Kidney glomerular epithelial cell (primary cell): Measurements from ENCODE around the gene PLAAT1.

Experiments
- DNase-seq: peaks from one replicate; lab custom pipeline; 2025; lab: John Stamatoyannopoulos, UW

Gene PLAAT1

GRCh38 chr3:193240850-193241706 is at the start of gene PLAAT1:
TSS of gene PLAAT1 (plus strand) at chr3:193241222. CDS start at chr3:193255651, 14,429 bp downstream.
- peak; percentile 59 for DNase-seq

GRCh38 chr3:193194371-193194770 is 46.7 kb upstream of the PLAAT1 start:
- no peak for DNase-seq

DNA sequence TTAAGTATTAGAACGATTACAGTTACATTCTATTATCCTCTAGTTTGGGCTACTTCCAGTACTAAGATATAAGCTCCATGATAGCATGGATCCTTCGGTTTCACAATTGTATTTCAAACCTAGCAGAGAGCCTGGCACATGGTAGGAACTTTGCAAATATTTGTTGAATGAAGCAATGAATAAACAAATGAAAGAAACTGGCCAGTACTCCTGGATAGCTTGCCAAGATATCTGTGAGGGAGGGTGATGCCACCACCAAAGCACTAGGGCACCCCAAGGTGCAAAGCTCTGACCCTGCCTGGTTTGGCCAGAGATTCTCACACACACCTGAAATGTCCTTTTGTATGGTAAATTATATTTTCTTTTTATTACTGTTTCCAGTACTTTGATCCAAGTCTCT is 44.3 kb upstream of the PLAAT1 start:
- no peak for DNase-seq

DNA sequence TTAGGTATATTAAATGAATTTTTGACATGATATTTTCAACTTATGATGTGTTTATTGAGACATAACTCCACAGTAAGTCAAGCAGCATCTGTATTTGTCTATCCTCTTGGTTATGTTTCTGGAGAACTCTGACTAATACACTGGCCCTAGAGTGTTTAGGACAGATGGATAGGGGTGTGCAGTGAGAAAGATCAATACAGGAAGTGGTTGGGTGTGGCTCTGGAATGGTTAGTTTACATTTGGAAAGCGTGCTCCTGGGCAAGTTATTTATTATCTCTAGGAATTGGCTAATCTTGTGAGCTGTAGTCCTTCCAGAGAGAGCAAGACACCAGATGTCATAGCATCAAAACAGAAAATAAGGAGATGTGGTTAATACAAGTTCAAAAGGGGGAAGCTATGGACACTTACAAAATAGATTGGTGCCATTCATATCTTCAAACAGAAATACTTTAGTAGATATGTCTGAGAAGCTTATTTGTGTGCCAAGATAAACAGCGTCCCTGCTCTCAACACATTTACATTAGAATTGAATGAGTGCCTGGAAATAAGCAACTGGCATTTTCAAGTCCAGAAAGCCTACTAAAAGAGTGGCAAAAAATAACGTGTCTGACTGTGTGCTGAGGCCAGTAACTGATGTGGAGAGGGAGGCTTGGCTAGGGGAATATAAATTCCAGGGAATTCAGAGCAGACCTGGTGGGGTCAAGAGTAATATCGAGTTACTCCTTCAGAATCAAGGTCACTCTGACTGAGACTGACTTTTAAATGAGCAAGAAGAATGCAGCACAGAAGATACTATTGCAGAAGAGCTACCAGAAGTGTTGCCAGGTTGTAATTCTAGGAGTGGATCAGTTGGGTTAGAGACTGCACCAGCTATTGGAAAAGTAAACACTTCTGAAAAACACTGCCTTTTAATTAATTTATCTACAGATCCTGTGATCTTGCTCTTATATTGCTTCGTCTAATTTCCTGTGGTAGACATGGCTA is 33.4 kb upstream of the PLAAT1 start:
- no peak for DNase-seq

DNA sequence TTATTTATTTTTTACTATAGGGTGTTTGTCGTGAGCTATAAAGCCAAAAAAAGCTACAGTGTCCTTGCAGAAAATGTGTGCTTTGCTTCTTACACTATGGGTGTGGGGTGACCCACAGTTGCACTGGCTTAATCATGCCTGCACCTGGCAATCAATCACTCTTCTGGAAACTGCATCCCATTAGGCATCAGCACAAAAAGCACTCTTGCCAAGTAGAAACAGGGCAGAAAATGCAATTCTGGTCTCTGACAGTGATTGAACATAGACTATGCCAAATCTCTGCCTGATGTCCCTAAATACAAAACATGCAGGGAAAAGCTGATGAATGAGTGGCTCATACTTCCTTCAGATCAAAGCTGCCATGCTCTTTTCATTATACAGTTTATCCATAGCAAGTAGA is 30.4 kb upstream of the PLAAT1 start:
- DNase-seq = no peak

- DNase-seq = no peak
Measured at GRCh38 chr3:193211173-193211572, 29.8 kb upstream of the PLAAT1 start.

DNA sequence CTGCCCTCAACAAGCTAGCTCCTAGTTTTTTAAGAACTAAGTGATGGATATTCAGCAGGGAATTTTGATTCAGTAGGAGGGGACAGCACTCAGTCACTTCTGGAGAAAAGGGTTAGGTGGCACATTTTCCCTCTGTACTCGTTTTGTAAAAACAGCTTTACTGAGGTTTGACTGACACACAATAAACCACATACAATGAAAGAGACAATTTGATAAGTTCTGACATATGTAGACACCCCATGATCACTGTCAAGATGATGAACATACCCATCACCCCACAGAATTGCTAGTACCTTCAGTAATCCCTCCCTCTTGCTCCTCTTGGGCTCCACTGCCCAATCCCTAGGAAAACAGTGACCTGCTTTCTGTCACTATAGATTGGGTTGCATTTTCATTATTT is 29.0 kb upstream of the PLAAT1 start:
- DNase-seq = no peak

DNA sequence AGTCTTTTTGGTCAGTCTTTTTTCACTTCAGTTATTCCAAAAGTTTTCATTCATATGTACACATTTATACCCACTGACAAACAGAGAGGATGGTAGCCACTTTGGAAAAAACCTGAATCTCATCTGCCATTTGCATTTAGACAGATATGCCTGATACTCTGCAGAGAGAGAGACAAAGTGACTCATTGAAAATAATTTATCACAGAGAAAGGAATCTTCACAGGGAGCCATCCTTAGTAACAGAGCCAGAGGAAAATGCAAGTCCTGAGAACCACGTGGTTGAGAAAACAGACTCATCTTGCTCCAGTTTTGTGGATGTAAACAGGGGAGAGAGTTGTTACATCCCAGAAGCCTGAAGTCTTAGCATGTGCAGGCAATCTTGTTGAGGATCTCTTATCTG is 28.2 kb upstream of the PLAAT1 start:
- no peak for DNase-seq

DNA sequence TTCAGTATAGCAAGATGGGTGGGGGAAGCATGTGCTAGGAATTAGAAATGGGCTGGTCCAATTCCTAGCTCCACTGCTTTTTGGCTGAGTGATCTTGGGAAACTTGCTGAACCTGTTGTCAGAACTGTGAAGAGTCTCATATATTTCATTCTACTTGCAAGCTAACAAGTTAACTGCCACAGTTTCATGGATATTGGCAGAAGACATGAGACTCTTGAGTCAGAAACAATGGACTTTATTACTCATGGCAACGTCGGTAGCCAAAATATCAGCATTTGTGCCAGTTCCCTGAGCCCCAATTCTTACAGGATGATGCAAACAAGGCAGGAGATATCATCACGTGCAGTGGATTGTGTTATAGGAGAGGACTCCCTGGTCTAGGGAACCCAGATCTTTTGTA is 26.6 kb upstream of the PLAAT1 start:
- no peak for DNase-seq

- no peak for DNase-seq
Measured at GRCh38 chr3:193225302-193226125, 15.5 kb upstream of the PLAAT1 start.

DNA sequence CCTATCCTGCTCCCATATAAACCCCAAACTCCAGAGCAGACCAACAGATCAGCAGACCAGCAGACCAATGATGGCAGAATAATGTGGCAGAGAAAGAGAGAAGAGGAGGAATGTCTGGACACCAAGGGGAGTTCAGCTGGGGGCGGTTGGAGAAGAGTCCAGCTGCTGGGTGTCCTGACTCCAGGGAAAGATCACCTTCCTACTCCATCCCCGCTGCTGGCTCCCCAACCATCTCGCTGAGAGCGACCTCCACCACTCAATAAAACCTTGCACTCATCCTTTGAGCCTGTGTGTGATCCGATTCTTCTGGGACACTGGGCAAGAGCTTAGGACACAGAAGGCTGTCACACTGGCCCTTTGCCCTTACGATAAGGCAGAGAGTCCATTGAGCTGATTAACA is 12.8 kb upstream of the PLAAT1 start:
- no peak for DNase-seq

DNA sequence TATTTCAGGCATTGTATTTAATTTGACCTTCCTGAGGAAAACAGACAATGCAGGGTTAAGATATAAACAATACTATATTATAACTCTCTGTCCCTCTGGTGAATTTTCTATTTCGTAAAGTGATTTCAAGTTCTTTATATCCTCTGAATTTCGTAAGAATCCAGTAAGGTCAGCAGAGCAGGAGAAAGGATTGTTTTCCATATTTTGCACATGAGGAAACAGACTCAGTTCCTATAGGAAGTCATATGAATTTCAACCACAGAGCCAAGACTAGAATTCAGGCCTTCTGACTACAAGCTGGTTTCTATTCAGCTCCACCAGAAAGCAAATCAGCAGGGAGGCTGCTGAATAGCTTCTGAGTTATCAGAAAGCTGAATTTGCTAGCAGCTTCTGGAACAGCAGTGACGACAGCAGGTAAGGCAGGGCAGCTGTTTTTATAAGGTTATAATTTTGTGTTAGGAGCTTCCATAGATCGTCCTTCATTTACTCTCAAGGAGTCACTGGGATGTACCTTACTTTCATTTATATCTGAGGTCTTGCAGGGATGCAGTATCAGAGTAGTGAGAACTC is 11.1 kb upstream of the PLAAT1 start:
- no peak for DNase-seq

- DNase-seq = no peak
Measured at GRCh38 chr3:193230610-193231009, 10.4 kb upstream of the PLAAT1 start.

DNA sequence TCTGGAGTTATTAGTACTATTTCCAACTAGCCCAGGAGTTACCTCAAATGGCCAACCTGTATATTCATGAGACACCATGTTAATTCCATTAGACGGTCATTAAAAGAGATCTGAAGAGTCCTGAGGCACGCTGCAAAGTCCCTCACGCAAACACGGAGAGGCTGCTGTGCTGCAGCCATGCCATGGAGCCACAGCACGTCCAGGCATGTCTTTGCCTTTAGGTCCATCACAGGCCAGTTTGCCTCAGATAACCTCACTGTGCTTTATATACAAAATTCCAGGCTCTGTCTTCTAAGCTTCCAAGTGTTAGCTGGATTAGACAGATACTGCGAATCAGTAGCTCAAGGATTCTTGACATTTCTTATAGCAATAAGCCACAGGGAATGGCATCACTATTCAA is 9.8 kb upstream of the PLAAT1 start:
- no peak for DNase-seq

GRCh38 chr3:193236599-193236998 is 4.4 kb upstream of the PLAAT1 start:
- no peak for DNase-seq

DNA sequence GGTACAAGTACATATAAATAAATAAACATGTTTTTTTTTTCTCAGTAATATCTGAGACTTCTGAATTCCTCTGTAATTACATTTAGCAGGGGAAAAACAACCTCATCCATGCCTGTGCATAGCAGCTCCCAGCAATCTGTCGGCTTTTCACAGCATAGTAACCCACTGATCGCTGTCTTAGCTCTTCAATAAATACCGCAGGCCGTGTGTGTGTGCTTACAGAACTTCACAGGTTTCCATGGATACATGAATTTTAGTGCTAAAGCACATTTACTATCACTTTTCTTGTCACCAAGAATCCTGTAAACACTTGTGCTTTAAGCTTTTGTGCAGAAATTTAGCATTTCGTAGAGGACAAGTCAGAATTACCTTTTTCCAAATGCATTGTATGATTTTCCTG is 4.0 kb upstream of the PLAAT1 start:
- no peak for DNase-seq

DNA sequence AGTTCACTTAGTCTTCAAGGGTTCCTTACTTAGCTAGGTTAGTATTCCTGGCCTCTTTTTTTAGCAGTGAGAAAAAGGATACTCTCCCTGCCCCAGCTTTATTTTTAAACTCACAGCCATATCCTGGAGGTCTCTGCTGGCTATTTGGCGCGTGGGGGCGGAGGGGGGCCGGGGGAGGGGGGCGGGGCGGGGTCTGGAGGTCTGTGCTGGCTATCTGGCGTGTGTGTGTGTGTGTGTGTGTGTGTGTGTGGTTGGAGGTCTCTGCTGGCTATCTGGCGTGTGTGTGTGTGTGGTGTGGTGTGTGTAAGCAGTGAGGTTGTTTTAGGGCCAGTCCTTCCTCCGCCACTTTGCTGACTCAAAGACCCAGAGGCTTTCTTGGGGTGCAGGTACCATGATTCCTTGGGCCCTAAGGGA is 579 bp upstream of the PLAAT1 start:
- DNase-seq = no peak

DNA sequence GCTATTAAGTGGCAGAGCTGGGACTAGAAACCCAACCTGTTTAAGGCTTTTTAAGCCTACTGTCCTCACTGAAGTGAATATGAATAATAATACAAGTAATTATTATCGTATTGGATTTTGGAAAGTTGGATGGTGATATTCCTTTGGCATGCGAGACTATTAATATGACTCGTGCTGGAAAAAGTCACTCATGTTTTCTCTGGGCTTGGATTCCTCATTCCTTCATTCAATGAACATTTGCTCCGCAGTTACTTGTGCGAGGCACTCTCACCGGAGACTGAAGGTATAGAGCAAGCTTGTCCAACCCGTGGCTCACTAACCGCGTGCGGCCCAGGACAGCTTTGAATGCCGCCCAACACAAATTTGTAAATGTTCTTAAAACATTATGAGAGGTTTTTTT is 694 bp downstream of the PLAAT1 start:
- no peak for DNase-seq

- no peak for DNase-seq
Measured at GRCh38 chr3:193243571-193243970, 2.5 kb downstream of the PLAAT1 start.

DNA sequence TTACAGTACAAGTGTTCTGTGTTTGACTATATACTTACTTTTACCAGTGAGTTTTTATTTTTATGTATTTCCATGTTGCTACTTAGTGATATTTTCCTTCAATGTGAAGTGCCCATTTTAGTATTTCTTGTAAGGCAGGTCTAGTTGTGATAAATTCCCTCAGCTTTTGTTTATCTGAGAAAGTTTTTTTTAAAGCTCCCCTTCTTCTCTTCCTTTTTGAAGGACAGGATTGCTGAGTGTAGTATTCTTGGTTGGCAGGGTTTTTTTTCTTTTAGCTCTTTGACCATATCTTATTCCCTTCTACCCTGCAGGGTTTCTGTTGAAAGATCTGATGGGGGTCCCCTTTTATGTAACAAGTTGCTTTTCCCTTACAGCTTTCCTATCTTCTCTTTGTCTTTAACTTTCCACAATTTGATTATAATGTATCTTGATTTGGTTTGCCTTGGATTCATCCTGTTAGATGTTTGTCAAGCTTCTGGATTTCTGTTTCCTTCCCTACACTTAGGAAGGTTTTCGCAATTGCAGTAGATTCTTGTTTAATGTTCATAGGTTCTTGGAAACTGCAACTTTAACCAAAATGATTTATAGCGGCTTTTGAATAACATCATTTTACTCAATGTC is 7.9 kb downstream of the PLAAT1 start:
- DNase-seq = no peak

GRCh38 chr3:193250492-193250891 is 9.5 kb downstream of the PLAAT1 start:
- no peak for DNase-seq
